AG09309 (cell line): Measurements from ENCODE around the gene DNAJC4.

Experiments
- DNase-seq: peaks from one replicate; pipeline ENCODE4 v3.0.0-alpha.2; 2010; ENCODE audit warnings: low read depth
- H3K4me3 ChIP-seq: 2 replicates; pipeline ENCODE4 v1.5.1; 2011; ENCODE audit warnings: mild to moderate bottlenecking, low read depth, low read length, moderate library complexity; ENCODE audit not compliant: control insufficient read depth
- CTCF ChIP-seq: IDR thresholded peaks from 2 replicates; pipeline ENCODE4 v1.5.1; 2011; ENCODE audit warnings: mild to moderate bottlenecking, low read depth, low read length, inconsistent platforms; ENCODE audit not compliant: insufficient read depth, control insufficient read depth; ENCODE audit errors: missing control alignments

The DNAJC4 gene

GRCh38 chr11:64253043-64253442 is 22.7 kb downstream of the DNAJC4 start:
- no peak for DNase-seq
- TF ChIP-seq CTCF, result no peak
- peak overlapping the region; percentile 92; the same call in 1 of the 2 replicates for H3K4me3 ChIP-seq

- no peak for DNase-seq
- no peak overlapping the region for H3K4me3 ChIP-seq
- no peak for TF ChIP-seq CTCF
Measured at GRCh38 chr11:64253481-64253880, 23.1 kb downstream of the DNAJC4 start.

- no peak for TF ChIP-seq CTCF
- no peak overlapping the region for H3K4me3 ChIP-seq
- DNase-seq, result no peak
Measured at GRCh38 chr11:64254326-64254725, 24.0 kb downstream of the DNAJC4 start.

- TF ChIP-seq CTCF, result no peak
- no peak for DNase-seq
- no peak overlapping the region for H3K4me3 ChIP-seq
Measured at GRCh38 chr11:64255135-64256128, 25.1 kb downstream of the DNAJC4 start.

- H3K4me3 ChIP-seq, result no peak overlapping the region
- no peak for TF ChIP-seq CTCF
Measured at GRCh38 chr11:64256300-64256699, 26.0 kb downstream of the DNAJC4 start.

GRCh38 chr11:64258356-64258755 is 28.0 kb downstream of the DNAJC4 start:
- DNase-seq, result no peak
- no peak overlapping the region for H3K4me3 ChIP-seq
- TF ChIP-seq CTCF, result no peak

More at GRCh38 chr11:64256300-64256699, 26.0 kb downstream of the DNAJC4 start:
- no peak for DNase-seq
